Adrenal gland (tissue), 12 donors: ENCODE data around the gene RAD23A. TPM values are rescaled to one million over a fixed set of nuclear protein-coding genes. Genes with fewer than 3 reads are reported as not detected.

Experiments used
- DNase-seq, 7 donors: peaks; one replicate each; pipeline ENCODE4 v3.0.0-alpha.2; 2019 to 2020
- H3K27ac ChIP-seq, 5 donors: fragments of 200-600 bp; sonication (generic) in 4 of 5; 1 replicate in 3 of 5; 2 replicates in 2 of 5; pipeline versions ENCODE4 v1.5.1 to v1.8.0; 2016 to 2020; ENCODE audit warnings: mild to moderate bottlenecking in 1 of 5
- H3K27me3 ChIP-seq: fragments of 200-600 bp; 2 replicates; pipeline ENCODE4 v1.8.0; 2021
- H3K36me3 ChIP-seq, 2 donors: fragments of 200-600 bp; replicated peaks in 1 of 2; 1 replicate in 1 of 2; 2 replicates in 1 of 2; pipeline versions ENCODE4 v1.5.1 to v1.8.0; 2018 to 2022
- H3K4me1 ChIP-seq, 2 donors: fragments of 200-600 bp; replicated peaks in 1 of 2; 1 replicate in 1 of 2; 2 replicates in 1 of 2; pipeline versions ENCODE4 v1.5.1 to v1.8.0; 2018 to 2021
- H3K4me3 ChIP-seq, 4 donors: fragments of 200-600 bp; sonication (generic) in 3 of 4; one replicate each; pipeline ENCODE4 v1.5.1; 2016 to 2018
- H3K9me3 ChIP-seq, 3 donors: fragments of 200-600 bp; sonication (generic) in 1 of 3; replicated peaks in 1 of 3; 1 replicate in 2 of 3; 2 replicates in 1 of 3; pipeline versions ENCODE4 v1.5.1 to v1.8.0; 2016 to 2021
- CTCF ChIP-seq, 6 experiments: fragments of 450-650 bp in 4 of 6; fragments of 200-600 bp in 2 of 6; sonication (generic) in 1 of 6; IDR thresholded peaks; 1 replicate in 5 of 6; 2 replicates in 1 of 6; pipeline versions ENCODE4 v1.5.1 to v1.8.0; 2016 to 2021; ENCODE audit warnings: antibody characterized with exemption in 6 of 6, mild to moderate bottlenecking in 2 of 6, moderate library complexity in 1 of 6
- POLR2A ChIP-seq, 2 donors: fragments of 450-650 bp; IDR thresholded peaks; one replicate each; pipeline ENCODE4 v1.6.1; 2017; ENCODE audit warnings: antibody characterized with exemption in 2 of 2, mild to moderate bottlenecking in 2 of 2, moderate library complexity in 1 of 2
- WGBS, 4 donors: extraction: QIAGEN DNeasy Blood & Tissue Kit in 2 of 4; methylation state at CpG; one replicate each; pipeline versions ENCODE4 v1.1.5 to v1.1.7; 2013 to 2017; 5-methylcytosine and 5-hydroxymethylcytosine counted together
- intact Hi-C, 2 donors: fragments of 100-400 bp; cut with DNase I; formaldehyde crosslinking; loops; one replicate each; pipeline versions ENCODE4 v1.14.1 to v1.15.0; 2022 to 2023
- polyA plus RNA-seq, 3 donors: library from polyadenylated mRNA; stranded (reverse); fragments of 200-250 nt in 2 of 3; fragments of 350-450 nt in 1 of 3; fragmentation: Illumina TruSeq in 1 of 3; extraction: RNeasy Lipid Tissue Mini Kit (QIAGEN cat#74804) in 1 of 3; gene quantifications; one replicate each; pipeline ENCODE4 v1.2.3, GENCODE V29; 2013 to 2014
- total RNA-seq, 9 donors: library from RNA; depleted of rRNA in 4 of 9; stranded (reverse); fragments of >200 nt in 4 of 9; fragments of 120-200 nt in 1 of 9; fragmentation: NEBNext Ultra II Directional in 1 of 9; extraction: Animal tissue kit (Norgen Biotek cat#: 25700) in 1 of 9; gene quantifications; one replicate each; pipeline versions ENCODE4 v1.1.0 to v1.2.4, GENCODE V29; 2013 to 2023
- donor health status: healthy with polysubstance abuse.
- donor health status: Bipolar disorder and iron deficiency.
- donor health status: DM: yes; HTN: yes; CAD: no.
- donor health status: DM: no; HTN: no; CAD: no.
- donor health status: DM: no; HTN: no; CAD: no.
- donor health status: DM: yes; HTN: yes; CAD: no.

Gene RAD23A
- total and polyA plus RNA-seq, 12 donors, result 66.5 to 240 (median 112) TPM

- intact Hi-C loops, result no loop called here
- no peak for DNase-seq
- Histone ChIP-seq H3K27ac (no peak overlapping the region), H3K9me3 (no peaks in the 10 kb centered on the region), H3K36me3 (no peaks in the 10 kb centered on the region), H3K4me3 (no peak overlapping the region), H3K4me1 (no peaks in the 10 kb centered on the region), H3K27me3 (no peaks in the 10 kb centered on the region)
- TF ChIP-seq POLR2A (IDR thresholded peaks at IDR 0.05) (no peak), CTCF (IDR thresholded peaks at IDR 0.05) (no peak)
- 90 to 98% (median 94%) methylated on average over 5 of the region's 5 CpGs for WGBS, 4 donors
Measured at GRCh38 chr19:12991296-12991695, 45.6 kb downstream of the RAD23A start.

GRCh38 chr19:12992729-12993128 is 47.1 kb downstream of the RAD23A start:
- no peaks in the 10 kb centered on the region for H3K36me3 ChIP-seq
- no peaks in the 10 kb centered on the region for H3K9me3 ChIP-seq
- peaks cover 8% of the 10 kb centered on the region in 2 donors for H3K4me1 ChIP-seq
- H3K27ac ChIP-seq, result no peak overlapping the region
- no peak for DNase-seq
- no peak for TF ChIP-seq POLR2A (IDR thresholded peaks at IDR 0.05)
- no peak for TF ChIP-seq CTCF (IDR thresholded peaks at IDR 0.05)
- H3K27me3 ChIP-seq, result no peaks in the 10 kb centered on the region
- intact Hi-C loops, result no loop called here
- H3K4me3 ChIP-seq, result no peak overlapping the region
- 91 to 96% (median 94%) methylated on average over 11 of the region's 11 CpGs for WGBS, 4 donors

- Histone ChIP-seq H3K4me1 (peaks cover 8% of the 10 kb centered on the region in 2 donors), H3K36me3 (no peaks in the 10 kb centered on the region), H3K27ac (no peak overlapping the region), H3K9me3 (no peaks in the 10 kb centered on the region), H3K4me3 (no peak overlapping the region), H3K27me3 (no peaks in the 10 kb centered on the region)
- no peak for DNase-seq
- 84 to 96% (median 87%) methylated on average over 5 to 7 of the region's 7 CpGs for WGBS, 4 donors
- intact Hi-C loops, result no loop called here
- TF ChIP-seq POLR2A (IDR thresholded peaks at IDR 0.05) (no peak), CTCF (IDR thresholded peaks at IDR 0.05) (no peak)
Measured at GRCh38 chr19:12993562-12993961, 47.9 kb downstream of the RAD23A start.

GRCh38 chr19:12994701-12995595 is 49.3 kb downstream of the RAD23A start, which contains the start of gene NFIX:
Gene NFIX, plus strand, starts transcription at chr19:12995475. Its CDS starts 363 bp downstream, at chr19:12995838.
- 6 to 79% (median 14%) methylated on average over 5 to 83 of the region's 84 CpGs for WGBS, 4 donors
- intact Hi-C loops, result no loop called here
- peak; percentile 58 to 74 (median 70) for DNase-seq
- Histone ChIP-seq H3K36me3 (no peaks in the 10 kb centered on the region), H3K9me3 (no peaks in the 10 kb centered on the region), H3K4me3 (peak within 1 kb of the TSS; percentile 17 to 80 (median 42)), H3K27ac (peak within 1 kb of the TSS in 4 of 5 donors; percentile 31 to 92 (median 65)), H3K4me1 (peaks cover 8% of the 10 kb centered on the region in 2 donors), H3K27me3 (no peaks in the 10 kb centered on the region)
- no peak for TF ChIP-seq CTCF (IDR thresholded peaks at IDR 0.05)
- peak in 1 of 2 donors; percentile 26 for TF ChIP-seq POLR2A (IDR thresholded peaks at IDR 0.05)
